C4-2B (cell line): Measurements from ENCODE around the gene TPK1.

Experiments
- CTCF ChIP-seq: fragments of 450-650 bp; conservative IDR thresholded peaks from 2 replicates; pipeline ENCODE4 v1.5.1; 2017; ENCODE audit warnings: mild to moderate bottlenecking
- ZFX ChIP-seq: fragments of 450-650 bp; IDR thresholded peaks from 2 replicates; pipeline ENCODE4 v1.6.1; 2017

- TF ChIP-seq CTCF (no peak), ZFX (no peak)
These were observed 11.5 kb downstream of the TPK1 start for GRCh38 chr7:144824360-144824759.
